RWPE2 (cell line): ENCODE measurements around the gene PANK1.
A peak's percentile ranks its signal among the peaks of the same experiment; 100 is the strongest.

ENCODE experiments used
- ATAC-seq: fragments of 200-7000 bp; cut with Tn5 transposase; 3 replicates; pipeline ENCODE4 v1.9.1; 2021; ENCODE audit warnings: low read depth
- DNase-seq: peaks from one replicate; pipeline ENCODE4 v3.0.0-alpha.2; 2020; ENCODE audit warnings: low spot score
- H3K27ac ChIP-seq: fragments of 450-650 bp; 2 replicates; pipeline ENCODE4 v1.5.1; 2017; ENCODE audit warnings: mild to moderate bottlenecking; ENCODE audit not compliant: poor library complexity, severe bottlenecking
- H3K27me3 ChIP-seq: fragments of 250-450 bp; sonication (Bioruptor Pico); 2 replicates; pipeline ENCODE4 v1.5.1; 2021; ENCODE audit warnings: mild to moderate bottlenecking, moderate library complexity; ENCODE audit not compliant: insufficient read depth, poor library complexity, severe bottlenecking
- H3K36me3 ChIP-seq: fragments of 250-450 bp; sonication (Bioruptor Pico); 2 replicates; pipeline ENCODE4 v1.5.1; 2020; ENCODE audit warnings: low read depth, mild to moderate bottlenecking, moderate library complexity
- H3K4me1 ChIP-seq: fragments of 250-450 bp; sonication (Bioruptor Pico); 2 replicates; pipeline ENCODE4 v1.5.1; 2021; ENCODE audit warnings: mild to moderate bottlenecking, moderate library complexity; ENCODE audit not compliant: insufficient read depth, poor library complexity, severe bottlenecking
- H3K4me3 ChIP-seq: fragments of 250-450 bp; sonication (Bioruptor Pico); 2 replicates; pipeline ENCODE4 v1.5.1; 2021; ENCODE audit warnings: mild to moderate bottlenecking, moderate library complexity; ENCODE audit not compliant: severe bottlenecking
- H3K9me3 ChIP-seq: fragments of 250-450 bp; sonication (Bioruptor Pico); 2 replicates; pipeline ENCODE4 v1.5.1; 2021; ENCODE audit warnings: mild to moderate bottlenecking, moderate library complexity; ENCODE audit not compliant: severe bottlenecking
- TF ChIP-seq, protein P1 (sequence below): fragments of 450-650 bp; IDR thresholded peaks from one replicate; pipeline ENCODE4 v1.5.1; 2017; ENCODE audit warnings: mild to moderate bottlenecking, moderate library complexity; ENCODE audit not compliant: poor library complexity, severe bottlenecking

Gene PANK1

DNA sequence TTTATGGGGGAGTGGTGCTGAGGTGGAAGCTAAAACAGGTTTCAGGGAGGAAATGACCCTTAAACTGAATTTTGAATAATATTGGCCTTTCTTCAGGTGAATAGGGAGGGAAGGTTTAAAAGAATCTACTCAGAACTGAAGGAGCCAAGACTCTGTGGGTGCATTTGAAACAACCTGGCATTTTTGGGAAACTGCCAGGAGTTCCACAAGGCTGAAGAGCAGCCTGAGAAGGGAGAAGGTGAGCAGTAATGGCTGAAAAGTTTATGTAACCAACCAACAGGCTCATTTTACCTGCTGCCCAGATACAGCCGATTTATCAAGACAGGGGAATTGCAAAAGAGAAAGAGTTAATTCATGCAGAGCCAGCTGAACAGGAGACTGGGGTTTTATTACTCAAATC lies 4.0 kb upstream of the PANK1 start:
- Histone ChIP-seq H3K27me3 (no peaks in the 10 kb centered on the region), H3K4me1 (no peaks in the 10 kb centered on the region), H3K9me3 (no peaks in the 10 kb centered on the region), H3K36me3 (no peaks in the 10 kb centered on the region), H3K27ac (no peak overlapping the region), H3K4me3 (no peak overlapping the region)
- no peak for ATAC-seq
- TF ChIP-seq, protein P1, sequence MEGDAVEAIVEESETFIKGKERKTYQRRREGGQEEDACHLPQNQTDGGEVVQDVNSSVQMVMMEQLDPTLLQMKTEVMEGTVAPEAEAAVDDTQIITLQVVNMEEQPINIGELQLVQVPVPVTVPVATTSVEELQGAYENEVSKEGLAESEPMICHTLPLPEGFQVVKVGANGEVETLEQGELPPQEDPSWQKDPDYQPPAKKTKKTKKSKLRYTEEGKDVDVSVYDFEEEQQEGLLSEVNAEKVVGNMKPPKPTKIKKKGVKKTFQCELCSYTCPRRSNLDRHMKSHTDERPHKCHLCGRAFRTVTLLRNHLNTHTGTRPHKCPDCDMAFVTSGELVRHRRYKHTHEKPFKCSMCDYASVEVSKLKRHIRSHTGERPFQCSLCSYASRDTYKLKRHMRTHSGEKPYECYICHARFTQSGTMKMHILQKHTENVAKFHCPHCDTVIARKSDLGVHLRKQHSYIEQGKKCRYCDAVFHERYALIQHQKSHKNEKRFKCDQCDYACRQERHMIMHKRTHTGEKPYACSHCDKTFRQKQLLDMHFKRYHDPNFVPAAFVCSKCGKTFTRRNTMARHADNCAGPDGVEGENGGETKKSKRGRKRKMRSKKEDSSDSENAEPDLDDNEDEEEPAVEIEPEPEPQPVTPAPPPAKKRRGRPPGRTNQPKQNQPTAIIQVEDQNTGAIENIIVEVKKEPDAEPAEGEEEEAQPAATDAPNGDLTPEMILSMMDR: no peak
- no peak for DNase-seq

DNA sequence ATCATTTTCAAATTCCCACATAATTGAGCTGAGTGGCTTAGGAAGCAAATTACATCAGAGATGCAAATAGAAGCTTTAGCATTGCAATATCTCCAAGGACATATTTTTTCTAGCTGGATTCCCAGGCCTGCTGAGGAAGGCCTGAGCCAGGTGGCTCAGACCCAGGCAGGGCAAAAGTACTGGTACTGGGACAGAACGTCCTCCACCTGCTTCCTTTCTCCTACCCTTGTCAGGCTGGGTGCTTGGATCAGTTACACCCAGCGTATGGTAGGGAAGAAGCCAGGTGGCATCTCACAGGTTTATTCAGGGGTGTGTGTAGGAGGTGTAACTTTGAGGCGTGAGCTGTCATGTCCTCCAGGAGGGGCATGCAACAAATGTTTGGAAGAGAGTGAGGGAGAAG lies 3.0 kb upstream of the PANK1 start:
- Histone ChIP-seq H3K27me3 (no peaks in the 10 kb centered on the region), H3K9me3 (no peaks in the 10 kb centered on the region), H3K4me1 (peaks cover 3% of the 10 kb centered on the region), H3K4me3 (no peak overlapping the region), H3K27ac (no peak overlapping the region), H3K36me3 (no peaks in the 10 kb centered on the region)
- DNase-seq (no peak), ATAC-seq (no peak)
- TF ChIP-seq, protein P1: no peak

DNA sequence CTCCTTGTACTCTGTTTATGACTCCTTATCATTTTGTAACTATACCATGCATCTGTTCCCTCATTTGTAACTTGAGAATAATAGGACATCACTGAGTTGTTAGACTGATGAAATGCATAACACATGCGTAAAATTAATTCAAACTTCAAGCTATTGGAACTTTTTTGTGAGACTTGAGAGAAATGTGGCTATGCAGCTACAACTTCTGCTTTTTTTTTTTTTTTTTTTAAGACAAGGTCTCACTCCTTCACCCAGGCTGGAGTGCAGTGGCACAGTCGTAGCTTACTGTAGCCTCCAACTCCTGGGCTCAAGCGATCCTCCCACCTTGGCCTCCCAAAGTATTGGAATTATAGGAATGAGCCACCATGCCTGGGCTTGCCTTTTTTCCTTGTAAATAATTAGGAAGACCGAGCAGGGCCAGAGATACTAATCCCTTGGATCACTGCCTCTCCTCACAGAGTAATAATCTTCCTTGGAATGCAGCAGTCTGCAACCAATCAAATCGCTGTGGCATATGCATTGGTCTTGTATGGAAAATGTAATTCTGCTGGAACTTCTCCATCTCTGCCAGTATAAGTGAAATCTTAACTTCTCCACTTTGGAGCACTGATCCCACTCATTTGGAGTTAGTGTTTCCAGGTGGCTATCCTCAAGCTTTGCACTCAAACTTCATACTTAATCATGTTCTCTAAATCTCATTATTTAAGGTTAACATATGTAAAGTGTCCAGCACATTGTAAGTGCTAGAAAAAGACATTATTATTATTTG lies 2.0 kb upstream of the PANK1 start:
- DNase-seq (no peak), ATAC-seq (no peak)
- Histone ChIP-seq H3K9me3 (no peaks in the 10 kb centered on the region), H3K27me3 (no peaks in the 10 kb centered on the region), H3K4me3 (no peak overlapping the region), H3K4me1 (peaks cover 10% of the 10 kb centered on the region), H3K36me3 (no peaks in the 10 kb centered on the region), H3K27ac (no peak overlapping the region)
- TF ChIP-seq, protein P1: no peak

DNA sequence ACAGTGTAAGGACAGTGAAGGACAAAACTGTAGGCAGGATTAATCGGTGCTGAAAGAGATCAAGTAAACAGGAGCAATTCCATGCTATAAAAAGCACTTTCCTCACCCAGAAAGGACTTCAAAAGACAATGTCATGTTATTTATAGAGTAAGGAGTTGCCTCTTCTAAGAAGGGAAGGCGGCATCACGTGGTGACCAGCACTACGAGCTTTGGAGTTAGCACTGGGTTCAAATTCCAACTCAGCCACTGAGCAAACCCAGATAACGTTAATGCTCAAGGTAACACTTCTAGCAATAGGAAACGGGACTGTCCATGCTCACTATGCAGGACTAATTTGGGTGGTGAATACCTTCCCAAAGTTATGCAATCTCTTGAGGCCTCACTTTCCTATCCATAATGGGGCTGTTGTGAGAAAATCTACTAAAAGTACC lies 715 bp upstream of the PANK1 start:
- TF ChIP-seq, protein P1: no peak
- no peaks in the 10 kb centered on the region for H3K27me3 ChIP-seq
- H3K9me3 ChIP-seq: no peaks in the 10 kb centered on the region
- H3K36me3 ChIP-seq: no peaks in the 10 kb centered on the region
- no peak for DNase-seq
- peaks cover 10% of the 10 kb centered on the region for H3K4me1 ChIP-seq
- ATAC-seq: no peak
- H3K27ac ChIP-seq: peak overlapping the region; percentile 83
- H3K4me3 ChIP-seq: peak overlapping the region; percentile 84

- no peaks in the 10 kb centered on the region for H3K27me3 ChIP-seq
- no peaks in the 10 kb centered on the region for H3K36me3 ChIP-seq
- TF ChIP-seq, protein P1: no peak
- DNase-seq: no peak
- ATAC-seq: peak; percentile 31
- H3K4me1 ChIP-seq: peaks cover 10% of the 10 kb centered on the region
- peak overlapping the region; percentile 84 for H3K4me3 ChIP-seq
- H3K9me3 ChIP-seq: no peaks in the 10 kb centered on the region
- peak overlapping the region; percentile 83 for H3K27ac ChIP-seq
Measured at GRCh38 chr10:89644691-89644966, 413 bp downstream of the PANK1 start.
